AG09319 (cell line): ENCODE results near the gene UNC5C.

Source experiments
- DNase-seq: peaks from one replicate; pipeline ENCODE4 v3.0.0-alpha.2; 2010; ENCODE audit warnings: low read depth; ENCODE audit errors: extremely low read depth
- CTCF ChIP-seq: IDR thresholded peaks from 2 replicates; pipeline ENCODE4 v1.5.1; 2011; ENCODE audit warnings: low read depth, mild to moderate bottlenecking, inconsistent platforms, low read length, moderate library complexity

UNC5C gene

GRCh38 chr4:95517576-95518345 is 31.0 kb downstream of the UNC5C start:
- DNase-seq = no peak
- TF ChIP-seq CTCF = no peak

- no peak for TF ChIP-seq CTCF
- DNase-seq = no peak
Measured at GRCh38 chr4:95516528-95517017, 32.2 kb downstream of the UNC5C start.

GRCh38 chr4:95515589-95515988 is 33.2 kb downstream of the UNC5C start:
- DNase-seq = no peak
- no peak for TF ChIP-seq CTCF

- TF ChIP-seq CTCF = no peak
- no peak for DNase-seq
Measured at GRCh38 chr4:95513022-95513421, 35.8 kb downstream of the UNC5C start.

GRCh38 chr4:95511477-95511876 is 37.3 kb downstream of the UNC5C start:
- DNase-seq = no peak

GRCh38 chr4:95510877-95511276 is 37.9 kb downstream of the UNC5C start:
- no peak for DNase-seq
- no peak for TF ChIP-seq CTCF

More at GRCh38 chr4:95511477-95511876, 37.3 kb downstream of the UNC5C start:
- no peak for TF ChIP-seq CTCF

GRCh38 chr4:95510145-95510544 is 38.6 kb downstream of the UNC5C start:
- DNase-seq = no peak
- TF ChIP-seq CTCF = peak; percentile 19
